A549 (cell line): ENCODE data around the gene STK16. TPM values are rescaled to one million over a fixed set of nuclear protein-coding genes. Genes with fewer than 3 reads are reported as not detected.
A peak's percentile ranks its signal among the peaks of the same experiment; 100 is the strongest.

ENCODE experiments used
- ATAC-seq, 2 experiments: fragments of 200-7000 bp in 1 of 2; fragments of >200 bp in 1 of 2; cut with Nextera tagmentation in 1 of 2; cut with Tn5 transposase in 1 of 2; 3 replicates each; pipeline versions ENCODE4 v1.8.0 to v1.9.1; 2018 to 2020; ENCODE audit warnings: mild to moderate bottlenecking in 1 of 2, moderate library complexity in 1 of 2
- CTCF ChIA-PET: fragments of 300-600 bp; sonication (Branson Sonifier 250); formaldehyde crosslinking; extraction: SDS; loops from one replicate; lab custom pipeline; 2021; ENCODE audit warnings: antibody characterized with exemption, inconsistent platforms; lab: Yijun Ruan, JAX
- POLR2A ChIA-PET: fragments of 350-600 bp; formaldehyde crosslinking; extraction: SDS; loops from one replicate; lab custom pipeline; 2021; ENCODE audit warnings: antibody characterized with exemption, inconsistent platforms; lab: Yijun Ruan, JAX
- DNase-seq, 2 experiments: peaks; one replicate each; pipeline versions ENCODE4 v3.0.0 to v3.0.0-alpha.2; 2011 to 2016; ENCODE audit warnings: low read depth in 1 of 2, low spot score in 1 of 2
- FAIRE-seq: peaks from 2 replicates; lab custom pipeline; 2011; peaks lifted over from hg19 to GRCh38; lab: Jason Lieb, UNC
- H3K27ac ChIP-seq, 2 experiments: fragments of >200 bp; sonication (Bioruptor Twin); formaldehyde crosslinking; 3 replicates each; pipeline ENCODE4 v1.5.1; 2016 to 2017
- H3K4me1 ChIP-seq: fragments of >200 bp; sonication (Bioruptor Twin); formaldehyde crosslinking; 3 replicates; pipeline ENCODE4 v1.6.1; 2016
- H3K4me2 ChIP-seq: fragments of >200 bp; sonication (Bioruptor Twin); formaldehyde crosslinking; 3 replicates; pipeline ENCODE4 v1.6.1; 2016
- H3K4me3 ChIP-seq: fragments of >200 bp; sonication (Bioruptor Twin); formaldehyde crosslinking; 3 replicates; pipeline ENCODE4 v1.5.1; 2016
- H3K9me3 ChIP-seq: fragments of >200 bp; sonication (Bioruptor Twin); formaldehyde crosslinking; 3 replicates; pipeline ENCODE4 v1.6.1; 2016
- BCL3 ChIP-seq: fragments of >200 bp; sonication (Bioruptor Twin); formaldehyde crosslinking; IDR thresholded peaks from 3 replicates; pipeline ENCODE4 v1.6.1; 2016
- CBX8 ChIP-seq: fragments of 200-600 bp; sonication (generic); IDR thresholded peaks from 2 replicates; pipeline ENCODE4 v1.6.1; 2016
- CHD4 ChIP-seq: fragments of 200-600 bp; sonication (generic); IDR thresholded peaks from 2 replicates; pipeline ENCODE4 v1.6.1; 2016; ENCODE audit warnings: antibody characterized with exemption, mild to moderate bottlenecking, borderline replicate concordance
- CTCF ChIP-seq: fragments of >200 bp; sonication (Bioruptor Twin); formaldehyde crosslinking; IDR thresholded peaks from 3 replicates; pipeline ENCODE4 v1.5.1; 2016
- E2F6 ChIP-seq: IDR thresholded peaks from 2 replicates; pipeline ENCODE4 v1.6.1; 2012; ENCODE audit warnings: low read depth, borderline replicate concordance
- EHMT2 ChIP-seq: fragments of 200-600 bp; sonication (generic); IDR thresholded peaks from 2 replicates; pipeline ENCODE4 v1.6.1; 2016; ENCODE audit warnings: antibody characterized with exemption, low read depth, mild to moderate bottlenecking, moderate library complexity
- ESRRA ChIP-seq: fragments of 150-350 bp; IDR thresholded peaks from 2 replicates; pipeline ENCODE4 v1.6.1; 2014; ENCODE audit warnings: mild to moderate bottlenecking, low read length, borderline replicate concordance
- FOSL2 ChIP-seq, 2 experiments: fragments of 450-650 bp in 1 of 2; fragments of >200 bp in 1 of 2; sonication (Bioruptor Twin) in 1 of 2; formaldehyde crosslinking; IDR thresholded peaks; 2 replicates each; pipeline versions ENCODE4 v1.5.0 to v1.6.1; 2016 to 2020; ENCODE audit warnings: mild to moderate bottlenecking in 1 of 2, moderate library complexity in 1 of 2
- FOXS1 ChIP-seq: fragments of 250-450 bp; sonication (Bioruptor Pico); IDR thresholded peaks from 2 replicates; pipeline ENCODE4 v1.5.0; 2020; ENCODE audit warnings: mild to moderate bottlenecking, moderate library complexity
- GATA3 ChIP-seq: IDR thresholded peaks from 2 replicates; pipeline ENCODE4 v1.6.1; 2012; ENCODE audit warnings: borderline replicate concordance
- HES2 ChIP-seq: fragments of >200 bp; sonication (Bioruptor Twin); formaldehyde crosslinking; IDR thresholded peaks from 2 replicates; pipeline ENCODE4 v1.6.1; 2016
- HEYL ChIP-seq: fragments of 250-450 bp; sonication (Bioruptor Pico); IDR thresholded peaks from 2 replicates; pipeline ENCODE4 v1.8.0; 2021; ENCODE audit warnings: mild to moderate bottlenecking, moderate library complexity
- HOXA7 ChIP-seq: fragments of 250-450 bp; sonication (Bioruptor Pico); IDR thresholded peaks from 2 replicates; pipeline ENCODE4 v1.5.0; 2020; ENCODE audit warnings: mild to moderate bottlenecking, moderate library complexity
- HOXB5 ChIP-seq: fragments of 250-450 bp; sonication (Bioruptor Pico); IDR thresholded peaks from 2 replicates; pipeline ENCODE4 v1.5.0; 2020; ENCODE audit warnings: mild to moderate bottlenecking, moderate library complexity
- JUN ChIP-seq, 2 experiments: fragments of >200 bp; sonication (Bioruptor Twin); formaldehyde crosslinking; IDR thresholded peaks; 2 replicates in 1 of 2; 3 replicates in 1 of 2; pipeline ENCODE4 v1.6.1; 2016 to 2017
- KDM5A ChIP-seq: fragments of 200-600 bp; sonication (generic); IDR thresholded peaks from 2 replicates; pipeline ENCODE4 v1.6.1; 2016; ENCODE audit warnings: antibody characterized with exemption, mild to moderate bottlenecking
- MAZ ChIP-seq: fragments of 150-350 bp; IDR thresholded peaks from 2 replicates; pipeline ENCODE4 v1.6.1; 2014; ENCODE audit warnings: antibody characterized with exemption, low read depth, low read length, borderline replicate concordance
- MYC ChIP-seq: IDR thresholded peaks from 2 replicates; pipeline ENCODE4 v1.6.1; 2012; ENCODE audit warnings: mild to moderate bottlenecking, inconsistent platforms, low read length, improper control_type of control experiment, borderline replicate concordance
- NFE2L2 ChIP-seq: fragments of 150-350 bp; conservative IDR thresholded peaks from 2 replicates; pipeline ENCODE4 v1.6.1; 2014; ENCODE audit warnings: low read length
- NPAS2 ChIP-seq: fragments of 250-450 bp; sonication (Bioruptor Pico); IDR thresholded peaks from 2 replicates; pipeline ENCODE4 v1.8.0; 2022; ENCODE audit warnings: mild to moderate bottlenecking, moderate library complexity, borderline replicate concordance
- POLR2A ChIP-seq: IDR thresholded peaks from 2 replicates; pipeline ENCODE4 v1.6.1; 2012; ENCODE audit warnings: mild to moderate bottlenecking, low read length
- RAD21 ChIP-seq, 2 experiments: fragments of >200 bp in 1 of 2; sonication (Bioruptor Twin) in 1 of 2; formaldehyde crosslinking in 1 of 2; IDR thresholded peaks in 1 of 2; conservative IDR thresholded peaks in 1 of 2; 2 replicates in 1 of 2; 3 replicates in 1 of 2; pipeline ENCODE4 v1.6.1; 2012 to 2018; ENCODE audit warnings: inconsistent platforms in 1 of 2
- RCOR1 ChIP-seq: fragments of 150-350 bp; IDR thresholded peaks from 2 replicates; pipeline ENCODE4 v1.6.1; 2014; ENCODE audit warnings: antibody characterized with exemption, low read length, low read depth
- SREBF2 ChIP-seq: fragments of 450-650 bp; IDR thresholded peaks from 2 replicates; pipeline ENCODE4 v1.6.1; 2014; ENCODE audit warnings: mild to moderate bottlenecking, moderate library complexity
- USF2 ChIP-seq: fragments of 450-650 bp; IDR thresholded peaks from 2 replicates; pipeline ENCODE4 v1.6.1; 2014; ENCODE audit warnings: antibody characterized with exemption
- ZC3H11A ChIP-seq: fragments of 450-650 bp; IDR thresholded peaks from 2 replicates; pipeline ENCODE4 v1.6.1; 2014; ENCODE audit warnings: antibody characterized with exemption, mild to moderate bottlenecking
- ZNF302 ChIP-seq: fragments of 250-450 bp; sonication (Bioruptor Pico); IDR thresholded peaks from 2 replicates; pipeline ENCODE4 v1.9.0; 2021; ENCODE audit warnings: inconsistent platforms, mild to moderate bottlenecking, moderate library complexity
- WGBS: methylation state at CpG from one replicate; pipeline ENCODE4 v1.1.6; 2017; ENCODE audit errors: missing lambda C conversion rate; 5-methylcytosine and 5-hydroxymethylcytosine counted together
- polyA plus RNA-seq, 4 experiments: library from polyadenylated mRNA; depleted of rRNA in 3 of 4; stranded (reverse); fragments of >200 nt; fragmentation: RNase III in 1 of 4; extraction: RNeasy Plus Mini Kit Qiagen cat#74134 plus additional on column Dnase treatment in 1 of 4; gene quantifications; 2 replicates in 3 of 4; 3 replicates in 1 of 4; pipeline ENCODE4 v1.2.3, GENCODE V29; 2011 to 2017

Gene STK16
- polyA plus RNA-seq, 2 of the 4 experiments (the other 2 are of a cell fraction): 37.0 to 43.3 TPM

- no peaks in the 10 kb centered on the region for H3K9me3 ChIP-seq
- POLR2A ChIA-PET: interaction anchor here (0.8 to 1.5 kb wide), 2 partner anchors 8 to 13 kb away, joined by 3 to 4 read pairs; partner anchors contain the start of gene TUBA4B
- WGBS: 78% methylated on average over 5 of the region's 5 CpGs
- DNase-seq (no peak), FAIRE-seq (no peak), ATAC-seq (peak in 1 of 2 experiments; percentile 56; a peak in 3 of 6 replicates)
- TF ChIP-seq HEYL (CRISPR knock-in tag): no peak
- TF ChIP-seq SREBF2: no peak
- no peak for TF ChIP-seq CTCF
- TF ChIP-seq HOXB5 (CRISPR knock-in tag): no peak
- no peak for TF ChIP-seq MYC
- no peak for TF ChIP-seq RCOR1
- TF ChIP-seq ESRRA: no peak
- no peak for TF ChIP-seq GATA3
- TF ChIP-seq HOXA7 (CRISPR knock-in tag): no peak
- TF ChIP-seq CBX8: no peak
- TF ChIP-seq FOXS1: no peak
- TF ChIP-seq HES2: no peak
- TF ChIP-seq JUN (IDR thresholded peaks at IDR 0.05): no peak
- no peak for TF ChIP-seq BCL3
- H3K4me1 ChIP-seq: no peaks in the 10 kb centered on the region
- no peak overlapping the region for H3K4me3 ChIP-seq
- H3K27ac ChIP-seq: peak overlapping the region in 1 of 2 experiments; percentile 37; a peak in 1 of 6 replicates
- no peak overlapping the region for H3K4me2 ChIP-seq
- CTCF ChIA-PET: interaction anchor here (0.6 to 3.8 kb wide), 9 partner anchors 12 to 363 kb away, joined by 3 to 32 read pairs (median 3); partner anchors contain the start of gene DNAJB2
Observed at GRCh38 chr2:219261024-219261855, 16.0 kb downstream of the STK16 start.

GRCh38 chr2:219266232-219266631 is 21.0 kb downstream of the STK16 start:
- ATAC-seq (peak in 1 of 2 experiments; percentile 12; a peak in 1 of 6 replicates), DNase-seq (no peak), FAIRE-seq (no peak)
- H3K27ac ChIP-seq: peak overlapping the region in 1 of 2 experiments; percentile 50; a peak in 3 of 6 replicates
- 65% methylated on average over 5 of the region's 5 CpGs for WGBS
- no peaks in the 10 kb centered on the region for H3K9me3 ChIP-seq
- no peak overlapping the region for H3K4me3 ChIP-seq
- no peak overlapping the region for H3K4me2 ChIP-seq
- TF ChIP-seq NFE2L2 (no peak), FOSL2 (IDR thresholded peaks at IDR 0.05) (no peak), FOSL2 (CRISPR knock-in tag; IDR thresholded peaks at IDR 0.05) (no peak), FOXS1 (no peak), CHD4 (no peak), KDM5A (no peak), USF2 (no peak), RAD21 (conservative IDR thresholded peaks at IDR 0.05 in 1 of 2, IDR thresholded peaks at IDR 0.05 in 1 of 2) (no peak), EHMT2 (no peak), POLR2A (no peak), E2F6 (no peak), CBX8 (no peak), ZC3H11A (no peak), MYC (no peak), ZNF302 (CRISPR knock-in tag) (no peak), RCOR1 (no peak), MAZ (no peak), GATA3 (no peak), NPAS2 (no peak), BCL3 (no peak)
- H3K4me1 ChIP-seq: peaks cover 20% of the 10 kb centered on the region
- ChIA-PET CTCF (interaction anchor here (0.7 to 2.9 kb wide), 6 partner anchors 8 to 35 kb away, joined by 3 to 20 read pairs (median 6); partner anchors contain the start of gene TUBA4A), POLR2A (interaction anchor here (0.6 kb wide), 1 partner anchor 14 kb away, joined by 3 read pairs; the partner anchor contains the start of gene TUBA4B)
